Measurements from ENCODE around the gene STAB2.

STAB2 gene

DNA sequence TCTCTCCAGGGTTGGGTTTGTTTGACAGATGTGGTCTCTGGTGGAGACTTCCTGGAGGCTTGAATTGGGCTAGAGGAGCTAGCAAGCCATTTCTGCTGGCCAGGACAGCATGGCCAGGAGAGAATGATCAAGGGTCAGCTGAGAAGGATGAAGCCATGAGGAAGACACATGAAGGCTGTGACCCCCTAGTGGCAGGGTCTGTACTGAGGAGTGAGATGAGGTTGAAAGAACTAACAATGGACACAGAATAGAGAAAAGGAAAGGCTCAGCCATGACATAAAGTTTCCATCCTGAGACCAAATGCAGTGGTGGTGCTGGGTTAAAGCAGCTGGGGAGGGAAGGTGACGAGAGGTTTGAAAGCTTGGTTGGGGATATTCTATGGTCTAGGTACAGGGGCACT, 164.1 kb downstream of the STAB2 start:
- no peak for DNase-seq (ENCODE audit: low read depth)

- DNase-seq (ENCODE audit: low read depth) = no peak
These were observed 164.5 kb downstream of the STAB2 start for GRCh38 chr12:103751600-103751999.

DNA sequence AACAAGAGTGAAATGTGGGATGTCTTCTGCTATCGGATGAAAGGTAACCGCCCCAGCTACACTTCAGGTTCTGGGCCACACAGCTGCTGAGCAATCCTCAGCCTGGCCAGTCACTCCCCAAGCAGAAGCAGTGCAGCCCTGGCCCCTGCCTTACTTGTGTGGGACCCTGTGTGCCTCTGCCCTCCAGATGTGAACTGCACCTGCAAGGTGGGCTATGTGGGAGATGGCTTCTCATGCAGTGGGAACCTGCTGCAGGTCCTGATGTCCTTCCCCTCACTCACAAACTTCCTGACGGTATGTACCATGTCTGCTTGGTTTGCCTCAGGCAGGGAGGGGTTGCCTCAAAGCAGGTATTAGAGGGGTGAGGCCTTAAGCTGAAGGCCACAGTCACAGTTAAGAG, 168.4 kb downstream of the STAB2 start:
- DNase-seq (ENCODE audit: low read depth) = no peak

- no peak for DNase-seq (ENCODE audit: low read depth)
These were observed 169.4 kb downstream of the STAB2 start for GRCh38 chr12:103756443-103756842.

DNA sequence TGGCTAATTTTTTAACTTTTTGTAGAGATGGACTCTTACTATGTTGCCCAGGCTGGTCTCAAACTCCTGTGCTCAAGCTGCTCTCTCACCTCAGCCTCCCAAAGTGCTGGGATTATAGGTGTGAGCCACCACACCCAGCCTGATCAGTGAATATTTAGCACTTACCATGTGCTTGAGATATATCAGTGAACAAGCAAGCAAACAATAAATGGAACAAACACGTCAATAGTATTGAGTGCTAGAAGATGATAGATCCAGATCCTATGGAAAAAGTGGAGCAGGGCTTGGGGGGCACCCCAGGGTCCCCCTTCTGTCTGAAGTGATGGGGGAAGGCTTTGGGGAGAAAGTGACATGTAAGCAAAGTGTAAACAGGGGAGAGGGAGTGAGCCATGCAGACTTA, 170.2 kb downstream of the STAB2 start:
- no peak for DNase-seq (ENCODE audit: low read depth)

GRCh38 chr12:103758310-103759089, 171.4 kb downstream of the STAB2 start:
- DNase-seq (ENCODE audit: low read depth) = no peak

DNA sequence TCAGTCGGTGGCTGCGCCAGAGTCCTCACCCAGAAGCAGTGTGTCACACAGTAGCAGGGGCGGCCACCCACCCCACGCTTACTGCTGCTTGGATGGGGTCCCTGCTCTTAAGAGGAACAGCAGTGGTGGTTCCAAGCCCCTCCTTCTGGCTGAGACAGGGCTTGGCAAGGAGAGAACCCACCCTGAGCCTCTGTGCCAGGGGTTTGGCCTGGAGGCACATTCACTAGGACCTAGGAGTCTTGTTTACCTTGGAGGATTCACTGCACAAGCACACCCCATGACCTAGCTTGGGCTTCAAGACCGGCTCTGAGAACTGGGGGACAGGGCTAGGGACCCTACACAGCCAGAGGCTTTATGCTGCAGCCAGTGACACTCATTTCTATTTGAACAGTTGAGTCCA, 175.4 kb downstream of the STAB2 start:
- DNase-seq (ENCODE audit: low read depth) = no peak

DNA sequence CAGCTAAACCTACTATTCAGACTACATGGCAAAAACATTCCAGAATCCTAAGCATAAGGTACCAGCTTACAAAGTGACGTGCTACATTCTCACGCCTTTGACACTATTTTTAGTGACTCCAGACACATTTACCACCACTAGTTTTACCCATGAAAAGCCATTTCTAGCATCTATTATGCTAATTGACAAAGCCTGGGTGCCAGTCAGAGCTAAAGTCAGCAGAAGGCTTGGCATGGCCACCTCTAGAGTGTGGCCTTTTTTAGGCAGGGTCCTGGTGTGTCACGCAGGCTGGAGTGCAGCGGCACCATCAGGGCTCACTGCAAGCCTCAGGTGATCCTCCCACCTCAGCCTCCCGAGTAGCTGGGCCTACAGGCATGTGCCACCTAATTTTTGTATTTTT, 178.2 kb downstream of the STAB2 start:
- no peak for DNase-seq (ENCODE audit: low read depth)

DNA sequence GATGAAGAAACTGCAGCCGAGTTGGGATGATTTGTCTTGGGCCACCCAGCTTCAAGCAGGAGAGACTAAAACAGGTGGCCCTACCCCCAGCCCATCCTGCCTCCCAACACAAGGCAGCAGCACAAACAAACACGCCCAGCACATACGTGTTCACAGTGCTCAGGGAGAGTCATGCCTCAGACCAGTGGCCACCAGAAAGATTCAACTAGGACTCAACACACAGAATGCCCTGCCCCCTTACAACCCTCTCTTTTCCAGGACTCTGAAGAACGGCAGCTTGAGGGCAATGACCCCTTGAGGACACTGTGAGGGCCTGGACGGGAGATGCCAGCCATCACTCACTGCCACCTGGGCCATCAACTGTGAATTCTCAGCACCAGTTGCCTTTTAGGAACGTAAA, 179.0 kb downstream of the STAB2 start:
- DNase-seq (ENCODE audit: low read depth) = no peak

DNA sequence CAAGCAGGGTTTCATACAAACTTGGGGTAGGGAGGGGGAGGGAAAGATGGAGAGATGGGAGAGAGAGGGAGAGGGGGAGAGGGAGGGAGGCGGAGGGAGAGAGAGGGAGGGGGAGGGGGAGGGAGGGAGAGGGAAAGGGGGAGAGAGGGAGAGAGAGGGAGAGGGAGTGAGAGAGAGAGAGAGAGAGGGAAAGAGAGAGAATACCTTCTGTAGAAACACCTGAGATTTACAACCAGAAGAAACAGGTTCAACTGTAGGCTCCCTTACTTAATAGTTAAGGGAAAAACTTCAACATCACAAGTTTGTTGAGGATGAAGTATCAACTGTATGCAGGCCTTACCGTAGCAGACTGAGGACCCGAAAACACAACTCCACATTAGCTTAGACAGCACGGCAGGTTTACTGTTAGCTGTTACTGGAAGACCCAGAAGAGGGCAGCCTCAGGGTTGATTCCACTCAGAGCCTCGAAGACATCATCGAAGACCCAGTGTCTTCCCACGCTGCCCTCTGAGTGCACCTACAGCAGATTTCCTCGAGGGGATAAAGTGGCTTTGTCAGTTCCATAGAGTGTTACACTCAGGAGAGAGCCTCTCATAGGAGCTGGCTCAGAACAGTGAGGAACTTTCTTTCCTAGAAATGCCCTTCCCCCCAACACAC, 181.5 kb downstream of the STAB2 start:
- no peak for DNase-seq (ENCODE audit: low read depth)

DNA sequence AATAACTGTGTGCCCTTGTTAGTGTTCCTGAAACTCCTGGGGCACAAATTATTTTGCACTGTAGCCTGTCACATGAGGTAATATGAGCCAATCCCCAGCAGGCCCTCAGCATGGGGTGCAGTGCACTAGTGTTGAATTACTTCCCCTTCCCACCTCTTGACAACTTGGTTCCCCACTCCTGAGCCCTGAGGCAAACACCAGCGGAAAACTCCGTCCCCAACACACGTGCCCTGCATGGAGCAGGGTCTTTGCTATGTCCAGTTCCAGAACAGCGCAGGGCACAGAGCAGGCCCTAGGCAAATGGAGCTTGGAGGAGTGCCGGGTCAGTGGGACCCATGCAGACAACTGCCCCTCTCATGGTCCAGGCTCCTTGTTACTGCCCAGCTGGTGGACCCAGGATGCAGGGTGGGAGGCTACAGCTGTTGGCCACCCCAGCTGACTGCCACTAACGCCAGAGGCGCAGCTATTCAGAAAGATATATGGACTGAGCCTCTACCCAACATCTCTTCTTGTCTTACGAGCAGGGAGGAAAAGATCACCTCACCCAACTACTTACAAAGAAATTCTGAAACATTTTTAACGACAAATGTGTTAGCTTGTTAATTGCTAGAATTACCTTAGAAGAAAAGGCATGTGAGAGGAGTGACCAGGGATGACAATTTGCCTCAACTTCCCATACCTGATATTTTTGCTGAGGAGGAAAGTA, 182.3 kb downstream of the STAB2 start:
- no peak for DNase-seq (ENCODE audit: low read depth)

GRCh38 chr12:103771466-103771865, 184.4 kb downstream of the STAB2 start:
- DNase-seq (ENCODE audit: low read depth) = no peak

DNA sequence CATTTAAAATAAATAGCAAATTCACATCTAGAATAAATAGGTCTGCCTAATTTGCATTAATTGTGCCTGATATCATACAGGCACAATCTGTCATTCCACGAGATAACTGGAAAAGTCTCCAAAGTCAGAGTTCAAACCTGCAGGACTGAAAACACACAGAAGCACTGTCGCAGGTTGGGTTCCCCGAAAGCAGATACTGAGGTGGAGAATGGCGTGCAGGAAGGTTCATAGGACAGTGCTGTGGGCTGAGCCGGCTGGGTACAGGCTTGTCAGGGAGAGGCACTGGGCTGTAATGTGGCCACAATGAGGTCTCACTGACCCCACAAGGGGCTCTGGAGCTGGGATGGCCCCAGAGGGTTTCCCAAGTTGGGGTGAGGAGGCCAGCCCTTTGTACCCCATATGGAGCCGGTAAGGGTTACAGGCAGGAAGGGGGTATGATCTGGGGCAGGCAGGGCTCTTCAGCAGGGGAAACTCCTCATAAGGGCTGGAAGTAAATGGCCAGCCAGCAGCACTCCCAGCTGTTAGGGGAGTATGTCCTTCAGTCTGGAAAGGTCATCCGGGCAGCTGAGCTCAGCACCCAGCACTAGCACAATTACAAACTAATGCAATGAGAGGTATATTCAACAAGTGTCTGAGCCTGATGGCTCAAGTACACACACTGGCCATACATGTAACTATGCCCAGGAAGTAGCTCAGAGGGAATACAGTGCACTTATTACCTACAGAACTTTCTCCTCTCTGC, 185.5 kb downstream of the STAB2 start:
- no peak for DNase-seq (ENCODE audit: low read depth)

DNA sequence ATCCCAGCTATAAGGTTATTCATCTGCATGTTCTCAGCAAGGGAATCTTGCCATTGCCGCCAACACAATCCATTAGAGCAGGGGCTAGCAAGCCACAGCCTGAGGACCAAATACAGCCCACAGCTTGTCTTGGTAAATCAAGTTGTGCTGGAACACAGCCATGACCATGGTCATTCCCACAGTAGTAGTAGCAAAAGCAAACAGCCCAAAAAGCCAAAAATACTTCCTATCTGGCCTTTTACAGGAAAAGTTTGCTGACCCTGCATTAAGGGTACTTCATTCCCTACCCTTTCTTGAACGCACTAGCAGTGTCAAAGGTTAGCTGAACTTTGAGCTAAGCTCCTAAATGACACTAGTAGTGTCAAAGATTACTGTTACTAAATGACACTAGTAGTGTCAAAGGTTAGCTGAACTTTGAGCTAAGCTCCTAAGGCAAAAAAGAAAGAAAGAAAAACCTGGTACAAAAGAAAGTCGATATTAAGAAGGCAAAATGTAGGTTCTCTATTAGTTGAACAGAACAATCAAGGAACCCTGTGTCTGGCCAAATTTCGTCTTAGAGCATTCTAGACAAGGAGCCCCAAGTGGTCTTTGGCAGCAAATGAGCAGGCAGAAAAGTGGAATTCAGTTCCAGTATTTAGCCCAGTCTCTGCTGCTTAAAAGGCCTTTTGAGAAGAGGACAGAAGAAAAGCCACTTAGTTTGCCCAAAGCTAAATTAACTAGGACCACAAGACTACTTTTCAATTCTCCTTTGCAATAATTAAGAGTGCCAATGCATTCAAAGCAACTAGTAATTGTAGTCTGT, 186.2 kb downstream of the STAB2 start:
- no peak for DNase-seq (ENCODE audit: low read depth)

DNA sequence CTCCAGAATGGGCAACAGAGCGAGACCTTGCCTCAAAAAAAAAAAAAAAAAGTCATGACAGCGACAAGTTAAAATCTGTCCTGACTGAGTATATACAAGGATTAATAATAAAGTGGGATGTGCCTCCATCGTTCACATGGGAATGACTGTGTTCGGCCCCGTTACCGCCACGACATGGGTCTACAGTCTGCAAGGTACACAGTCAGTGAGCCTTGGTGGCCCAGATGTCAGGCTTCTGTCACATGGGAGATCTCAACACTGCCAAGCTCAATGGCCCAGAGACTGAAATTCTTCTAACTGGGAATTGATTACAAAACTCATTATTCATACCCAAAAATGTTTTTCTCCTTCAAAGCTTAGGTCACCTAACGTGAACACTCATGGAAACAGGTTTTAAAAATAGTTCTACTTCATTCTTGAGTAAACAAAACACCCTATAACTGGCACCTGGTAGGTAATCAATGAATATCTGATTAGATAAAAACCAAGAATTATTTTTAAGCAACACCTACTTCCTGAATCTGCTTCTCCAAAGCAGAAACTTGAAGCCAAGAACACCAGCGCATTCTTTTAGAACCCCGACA, 188.0 kb downstream of the STAB2 start:
- no peak for DNase-seq (ENCODE audit: low read depth)

DNA sequence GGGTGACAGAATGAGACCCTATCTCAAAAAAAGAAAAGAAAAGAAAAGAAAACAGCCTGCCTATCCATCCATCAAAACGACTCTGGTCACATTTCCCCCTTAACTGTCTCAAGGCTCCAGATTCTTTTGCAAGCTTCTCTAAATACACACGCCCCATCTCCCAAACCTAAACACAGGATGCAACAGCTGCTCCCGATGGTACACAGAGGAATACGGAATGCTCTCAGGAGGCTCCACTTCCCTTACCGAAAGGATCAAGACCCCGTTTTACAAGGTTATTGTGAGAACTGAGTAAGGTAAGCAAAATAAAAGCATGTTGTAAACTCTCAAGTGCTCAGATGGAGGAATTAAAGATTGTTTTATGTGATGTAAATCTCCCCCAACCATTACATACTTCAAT, 191.7 kb downstream of the STAB2 start:
- DNase-seq (ENCODE audit: low read depth) = no peak

DNA sequence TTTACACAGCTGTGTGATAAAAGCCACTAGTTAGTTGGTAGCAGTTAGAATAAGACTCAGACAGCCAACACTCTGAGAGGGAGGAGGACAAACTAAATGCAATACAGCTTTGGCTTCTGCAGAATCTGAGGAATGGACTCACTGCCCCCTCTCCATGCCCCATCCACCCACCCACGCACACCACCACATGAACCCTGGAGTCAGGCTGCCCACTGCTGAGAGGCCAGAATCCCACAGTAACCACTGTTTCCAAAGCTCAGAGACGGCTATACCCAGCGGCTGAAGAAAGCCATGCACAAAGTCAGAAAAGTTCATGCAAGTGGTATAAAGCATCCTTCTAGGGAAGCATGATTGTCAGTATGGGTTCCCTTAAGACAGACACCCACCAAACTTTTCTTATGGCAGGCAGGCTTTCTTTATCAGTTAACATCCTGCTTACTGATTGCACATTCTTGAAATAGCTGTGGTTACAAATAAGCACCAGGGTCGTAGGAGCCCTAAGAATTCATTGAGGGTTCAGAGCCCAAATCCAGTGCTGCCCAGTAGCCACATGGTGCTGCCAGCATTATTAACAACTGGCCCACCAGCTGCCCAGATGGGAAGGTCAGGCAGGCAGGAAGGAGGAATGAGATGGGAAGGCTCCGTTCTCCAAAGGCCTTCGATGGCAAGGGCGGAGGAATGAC, 192.5 kb downstream of the STAB2 start:
- DNase-seq (ENCODE audit: low read depth) = no peak

GRCh38 chr12:103780093-103780440, 193.0 kb downstream of the STAB2 start:
- DNase-seq (ENCODE audit: low read depth) = no peak

- DNase-seq (ENCODE audit: low read depth) = no peak
These were observed 193.9 kb downstream of the STAB2 start for GRCh38 chr12:103780992-103781391.

DNA sequence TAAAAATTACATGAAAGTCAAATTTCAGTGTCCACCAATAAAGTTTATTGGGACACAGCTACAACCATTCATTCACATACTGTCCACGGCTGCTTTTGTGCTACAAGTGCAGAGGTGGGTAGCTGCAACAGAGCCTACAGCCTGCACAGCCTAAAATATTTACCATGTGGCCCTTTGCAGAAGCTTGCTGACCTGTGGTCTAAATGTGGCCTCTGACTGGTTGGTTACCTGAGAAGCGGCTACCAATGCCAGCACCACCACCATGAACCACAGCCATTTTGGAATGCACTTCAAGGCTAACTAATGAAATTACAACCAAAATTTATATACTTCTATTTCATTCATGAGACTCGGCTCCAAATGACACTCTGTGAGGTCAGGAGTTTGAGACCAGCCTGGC, 195.3 kb downstream of the STAB2 start:
- DNase-seq (ENCODE audit: low read depth) = no peak

Data from stimulated activated CD8-positive, alpha-beta memory T cell treated with anti-CD3 and anti-CD28 coated beads, Interleukin-4, amount 100 ng/mL, for 24 hours (primary cell).